GM20000 (cell line): ENCODE data around the gene DRD2.

Experiments
- DNase-seq: peaks from one replicate; pipeline ENCODE4 v3.0.0; 2012; ENCODE audit warnings: low spot score
- TF ChIP-seq, protein P1 (sequence below): IDR thresholded peaks from 2 replicates; pipeline ENCODE4 v1.5.1; 2012; ENCODE audit warnings: mild to moderate bottlenecking, control low read depth; ENCODE audit errors: extremely low read depth, missing control alignments

The DRD2 gene

DNA sequence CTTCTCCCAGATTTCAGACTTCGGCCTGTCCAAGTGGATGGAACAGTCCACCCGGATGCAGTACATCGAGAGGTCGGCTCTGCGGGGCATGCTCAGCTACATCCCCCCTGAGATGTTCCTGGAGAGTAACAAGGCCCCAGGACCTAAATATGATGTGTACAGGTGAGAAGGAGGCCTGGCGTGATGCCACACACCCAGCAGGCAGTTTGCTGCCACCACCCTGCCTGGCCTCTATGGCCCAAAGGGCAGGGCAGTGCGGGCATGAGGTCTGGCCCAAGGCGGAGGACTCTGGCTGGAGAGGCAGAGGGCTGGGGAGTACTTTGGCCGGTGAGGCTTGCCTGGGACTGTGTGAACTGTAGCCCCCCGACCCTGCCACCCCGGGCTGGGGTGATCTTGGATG lies 80.3 kb downstream of the DRD2 start:
- TF ChIP-seq, protein P1, sequence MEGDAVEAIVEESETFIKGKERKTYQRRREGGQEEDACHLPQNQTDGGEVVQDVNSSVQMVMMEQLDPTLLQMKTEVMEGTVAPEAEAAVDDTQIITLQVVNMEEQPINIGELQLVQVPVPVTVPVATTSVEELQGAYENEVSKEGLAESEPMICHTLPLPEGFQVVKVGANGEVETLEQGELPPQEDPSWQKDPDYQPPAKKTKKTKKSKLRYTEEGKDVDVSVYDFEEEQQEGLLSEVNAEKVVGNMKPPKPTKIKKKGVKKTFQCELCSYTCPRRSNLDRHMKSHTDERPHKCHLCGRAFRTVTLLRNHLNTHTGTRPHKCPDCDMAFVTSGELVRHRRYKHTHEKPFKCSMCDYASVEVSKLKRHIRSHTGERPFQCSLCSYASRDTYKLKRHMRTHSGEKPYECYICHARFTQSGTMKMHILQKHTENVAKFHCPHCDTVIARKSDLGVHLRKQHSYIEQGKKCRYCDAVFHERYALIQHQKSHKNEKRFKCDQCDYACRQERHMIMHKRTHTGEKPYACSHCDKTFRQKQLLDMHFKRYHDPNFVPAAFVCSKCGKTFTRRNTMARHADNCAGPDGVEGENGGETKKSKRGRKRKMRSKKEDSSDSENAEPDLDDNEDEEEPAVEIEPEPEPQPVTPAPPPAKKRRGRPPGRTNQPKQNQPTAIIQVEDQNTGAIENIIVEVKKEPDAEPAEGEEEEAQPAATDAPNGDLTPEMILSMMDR: no peak
- DNase-seq: no peak

DNA sequence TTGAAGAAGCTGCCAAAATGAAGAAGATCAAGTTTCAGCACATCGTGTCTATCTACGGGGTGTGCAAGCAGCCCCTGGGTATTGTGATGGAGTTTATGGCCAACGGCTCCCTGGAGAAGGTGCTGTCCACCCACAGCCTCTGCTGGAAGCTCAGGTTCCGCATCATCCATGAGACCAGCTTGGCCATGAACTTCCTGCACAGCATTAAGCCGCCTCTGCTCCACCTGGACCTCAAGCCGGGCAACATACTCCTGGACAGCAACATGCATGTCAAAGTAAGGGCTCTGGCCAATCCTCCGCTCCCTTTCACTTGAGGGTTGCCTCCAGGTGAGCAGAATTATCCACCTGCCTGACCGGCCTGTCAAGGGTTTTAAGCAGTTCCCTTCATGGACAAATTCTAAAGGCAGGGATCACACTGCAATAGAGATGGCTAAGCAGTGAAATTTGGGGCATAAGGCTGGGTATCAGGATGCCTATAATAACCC lies 81.7 kb downstream of the DRD2 start:
- no peak for DNase-seq
- TF ChIP-seq, protein P1: no peak

DNA sequence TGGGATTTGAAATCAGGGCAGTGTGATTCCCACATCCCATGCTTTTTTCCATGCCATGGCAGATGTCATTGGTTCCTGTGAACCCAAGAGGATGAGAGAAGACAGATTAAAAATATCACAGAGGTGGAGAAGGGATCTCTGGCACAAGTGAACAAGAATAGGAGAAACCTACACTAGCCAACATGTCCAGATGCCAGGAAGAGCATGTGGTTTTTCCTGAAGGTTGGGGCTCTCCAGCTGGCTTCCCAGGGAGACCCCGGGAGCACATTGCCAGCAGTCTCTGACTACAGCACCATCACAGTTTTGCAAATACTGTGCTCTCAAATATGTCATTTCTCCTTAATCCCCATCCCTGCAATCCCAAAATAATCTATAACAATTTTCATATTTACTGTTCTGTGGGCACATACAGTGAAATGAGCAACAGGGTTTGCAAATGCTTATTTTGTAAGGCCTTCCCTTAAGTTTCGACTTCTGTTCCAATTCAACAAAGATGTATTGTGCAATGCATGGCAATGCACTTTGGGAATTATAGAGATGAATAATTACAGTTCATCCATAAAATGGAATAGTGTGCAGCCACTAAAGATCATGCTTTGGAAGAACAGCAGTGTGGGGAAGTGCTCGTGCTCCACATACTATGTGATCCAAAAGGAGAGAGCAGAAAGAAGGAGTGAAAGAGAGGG lies 82.8 kb downstream of the DRD2 start:
- TF ChIP-seq, protein P1: no peak
- DNase-seq: no peak

DNA sequence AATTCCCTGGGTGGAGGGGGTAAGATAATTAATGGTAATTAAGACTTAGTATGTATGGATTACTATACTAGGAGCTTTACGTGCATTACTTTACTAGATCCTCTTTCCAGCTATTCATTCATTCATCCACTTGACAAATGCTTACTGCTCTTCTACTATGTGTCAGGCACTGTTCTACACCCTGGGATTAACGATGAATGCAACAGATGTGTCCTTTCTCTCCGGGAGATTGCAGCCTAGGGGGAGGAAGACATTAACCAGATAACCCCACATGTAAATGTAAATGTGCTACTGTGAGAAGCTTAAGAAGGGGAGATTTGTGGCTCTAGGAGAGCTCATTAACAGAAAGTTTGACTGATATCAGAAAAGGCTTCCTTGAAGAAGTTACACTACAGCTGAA lies 85.9 kb downstream of the DRD2 start:
- TF ChIP-seq, protein P1: no peak
- no peak for DNase-seq

DNA sequence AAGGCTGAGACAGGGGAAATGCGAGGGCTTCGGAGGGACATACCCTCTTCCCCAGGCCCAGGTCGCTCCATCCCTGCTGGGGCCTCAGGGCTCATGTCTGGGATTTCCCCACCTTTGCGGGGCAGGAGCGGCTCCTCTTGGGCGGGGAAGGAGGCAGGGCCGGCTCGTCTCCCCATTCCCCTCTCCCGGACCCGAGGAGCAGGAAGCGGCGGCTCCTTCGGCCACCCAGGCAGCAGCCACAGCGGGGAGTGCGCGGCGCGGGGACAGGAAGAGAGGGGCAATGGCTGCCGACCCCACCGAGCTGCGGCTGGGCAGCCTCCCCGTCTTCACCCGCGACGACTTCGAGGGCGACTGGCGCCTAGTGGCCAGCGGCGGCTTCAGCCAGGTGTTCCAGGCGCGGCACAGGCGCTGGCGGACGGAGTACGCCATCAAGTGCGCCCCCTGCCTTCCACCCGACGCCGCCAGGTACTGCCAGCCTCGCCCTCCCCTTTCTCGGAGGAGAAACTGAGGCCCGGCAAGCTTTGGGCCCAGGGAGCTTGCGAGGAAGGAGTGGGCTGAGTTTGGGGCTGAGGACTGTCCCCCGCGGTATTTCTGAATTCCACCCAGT lies 87.5 kb downstream of the DRD2 start, which contains the start of gene ANKK1:
TSS of gene ANKK1 (plus strand) at position 175 of the 607 bp plus-strand sequence. CDS start at position 281, 106 bp downstream.
- TF ChIP-seq, protein P1: peak; percentile 31
- no peak for DNase-seq

DNA sequence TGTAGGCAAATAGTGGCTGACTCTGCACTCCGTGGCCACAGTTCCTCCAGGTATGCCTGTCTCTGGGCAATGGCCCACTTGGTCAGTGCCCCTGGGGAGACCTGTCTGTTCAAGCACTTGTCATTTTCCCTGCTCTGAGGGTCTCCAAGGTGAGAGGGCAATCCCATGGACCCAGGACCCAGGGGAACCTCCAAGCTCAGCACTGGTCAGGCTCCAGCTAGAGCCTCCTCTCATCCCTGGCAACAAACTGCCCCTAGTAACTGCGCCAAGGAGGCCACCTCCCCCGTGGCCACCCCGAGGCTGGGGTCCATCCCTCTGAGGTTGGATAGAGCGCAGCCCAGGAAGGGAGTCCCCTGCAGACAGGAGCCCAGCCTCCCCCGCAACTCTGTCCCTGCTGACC lies 88.3 kb downstream of the DRD2 start:
- no peak for DNase-seq
- TF ChIP-seq, protein P1: no peak

DNA sequence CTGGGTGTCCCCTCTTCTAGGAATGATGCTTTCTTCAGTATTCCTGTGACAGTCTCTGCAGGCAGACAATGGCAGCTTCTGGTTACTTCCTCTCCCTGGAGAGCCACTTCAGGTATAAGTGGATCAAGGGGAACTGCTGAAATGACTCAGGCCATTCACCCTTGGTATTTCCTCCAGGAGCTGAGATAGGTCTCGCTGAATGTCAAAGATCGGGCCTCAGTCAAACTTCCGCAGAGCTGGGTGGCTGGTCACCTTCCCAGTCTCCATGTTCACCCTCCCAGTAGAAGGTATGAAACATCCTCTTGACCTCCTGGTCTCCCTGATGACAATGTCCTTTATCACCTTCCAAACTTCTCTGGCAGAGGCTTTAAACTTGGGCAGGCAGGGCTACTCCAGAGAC lies 89.4 kb downstream of the DRD2 start:
- DNase-seq: no peak
- TF ChIP-seq, protein P1: no peak
